IPS DF 4.7 (cell line): ENCODE measurements around the gene TAC3.
"Not testable (repeated sequence)": the region's sequence is repeated elsewhere in the genome, so short reads cannot be mapped to it uniquely, and the experiment has no call there.

Experiments used
- DNase-seq: peaks from one replicate; pipeline ENCODE4 v3.0.0-alpha.2; 2013; ENCODE audit warnings: low spot score; ENCODE audit errors: extremely low read depth

TAC3 gene

DNA sequence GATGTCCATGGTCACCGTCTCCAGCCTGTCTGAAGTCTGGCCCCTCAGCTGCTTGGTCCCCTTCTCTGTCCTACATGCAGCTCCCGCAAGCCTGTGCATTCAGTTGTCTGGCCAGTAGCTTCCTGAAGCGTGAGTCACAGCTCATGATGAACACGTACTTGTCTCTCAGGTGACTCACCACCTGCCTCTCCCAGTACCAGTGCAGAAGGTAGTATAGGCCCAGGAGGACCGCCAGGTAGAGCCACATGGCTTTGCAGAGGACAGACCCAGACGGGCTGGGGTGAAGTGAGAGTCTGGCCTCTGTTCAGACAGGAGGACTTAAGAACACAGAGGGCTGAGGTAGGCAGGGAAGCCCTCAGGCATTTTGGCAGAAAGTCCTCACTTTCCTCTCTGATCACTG, 30.6 kb downstream of the TAC3 start:
- DNase-seq = not testable (repeated sequence)

DNA sequence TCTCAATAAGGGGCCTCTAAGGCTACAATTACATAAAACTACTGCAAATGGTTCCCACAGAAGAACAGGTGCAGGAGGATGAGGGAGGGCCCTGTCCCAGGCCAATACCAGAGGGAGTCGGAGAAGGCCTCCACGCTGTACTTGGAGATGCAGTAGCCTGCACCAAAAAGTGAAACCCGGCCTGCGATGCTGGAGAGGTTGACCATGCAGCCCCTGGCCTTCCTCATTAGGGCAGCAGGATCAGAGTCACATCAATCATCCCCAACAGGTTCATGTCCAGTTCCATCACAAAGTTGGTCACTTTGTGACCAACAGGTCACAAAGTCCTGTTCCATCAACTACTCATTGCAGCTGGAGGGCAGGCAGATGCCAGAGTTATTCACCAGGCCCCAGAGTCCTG, 32.9 kb downstream of the TAC3 start:
- no peak for DNase-seq

DNA sequence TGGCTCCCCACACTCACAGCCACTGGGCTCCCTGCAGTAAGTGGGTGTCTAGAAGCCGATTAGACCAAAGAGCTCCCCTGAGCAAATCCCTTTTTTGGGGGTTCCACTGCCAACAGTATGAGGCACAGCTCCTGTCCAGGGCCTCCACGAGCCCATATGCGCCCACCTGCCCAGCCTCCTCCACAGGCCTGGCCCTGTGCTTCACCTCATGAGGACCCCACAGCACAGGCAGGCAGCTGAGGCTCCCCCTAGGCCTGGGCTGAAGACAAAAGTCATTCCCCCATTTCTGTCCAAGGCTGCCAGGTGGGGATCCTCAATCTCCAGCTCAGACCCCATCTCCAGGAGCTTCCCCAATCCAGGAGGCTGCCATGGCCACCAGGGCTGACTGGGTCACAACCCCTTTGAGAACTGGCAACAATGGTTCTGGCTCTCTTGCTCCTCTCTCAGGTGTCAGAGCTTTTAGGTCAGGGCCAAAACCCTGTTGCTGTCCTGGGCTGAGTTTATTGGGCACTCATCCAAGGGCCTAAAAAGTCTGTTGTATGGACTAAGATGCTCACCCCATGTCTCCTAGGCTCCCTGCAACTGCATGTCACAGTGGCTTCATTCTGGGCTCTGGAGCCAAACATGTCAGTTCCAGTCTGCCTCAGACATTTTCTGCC, 33.6 kb downstream of the TAC3 start:
- not testable (repeated sequence) for DNase-seq

DNA sequence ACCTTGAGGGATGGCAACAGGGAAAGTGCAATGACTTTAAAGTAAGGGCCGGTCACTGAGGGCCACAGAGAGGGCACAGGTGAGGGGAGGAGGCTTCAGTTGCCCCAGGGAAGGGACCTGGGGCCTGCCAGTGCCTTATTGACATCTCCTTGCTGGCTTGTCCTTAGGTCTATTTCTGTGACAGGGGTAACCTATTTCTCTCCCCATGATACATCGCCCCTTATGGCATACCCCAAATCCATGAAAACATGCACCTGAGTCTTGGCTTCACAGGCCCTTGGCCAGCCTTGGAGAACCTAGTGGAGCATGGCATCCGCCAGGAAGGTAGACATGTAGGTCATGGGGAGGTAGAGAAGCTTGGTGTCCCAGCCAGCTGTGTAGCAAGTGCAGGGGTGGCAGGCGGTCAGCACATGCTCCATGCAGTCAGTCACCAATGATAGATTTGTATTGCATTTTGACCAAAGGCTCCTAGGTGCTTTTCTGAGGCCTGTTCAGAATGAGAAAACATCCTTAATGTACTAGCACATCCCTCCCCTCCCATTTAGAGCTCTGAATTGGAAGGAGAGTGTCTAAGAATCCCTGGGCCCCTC, 35.3 kb downstream of the TAC3 start:
- no peak for DNase-seq

DNA sequence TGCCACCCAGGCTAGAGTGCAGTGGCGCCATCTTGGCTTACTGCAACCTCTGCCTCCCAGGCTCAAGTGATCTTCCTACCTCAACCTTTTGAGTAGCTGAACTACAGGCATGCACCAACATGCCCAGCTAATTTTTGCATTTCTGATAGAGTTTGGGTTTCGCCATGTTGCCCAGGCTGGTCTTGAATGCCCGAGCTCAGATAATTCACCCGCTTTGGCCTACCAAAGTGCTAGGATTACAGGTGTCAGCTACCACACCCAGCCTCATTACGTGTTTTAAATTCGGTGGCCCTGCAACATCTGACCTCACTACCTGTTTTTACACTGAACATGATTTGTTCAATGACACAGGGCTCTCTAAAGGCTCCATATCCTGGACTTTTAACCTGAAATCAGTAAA, 36.1 kb downstream of the TAC3 start:
- no peak for DNase-seq

DNA sequence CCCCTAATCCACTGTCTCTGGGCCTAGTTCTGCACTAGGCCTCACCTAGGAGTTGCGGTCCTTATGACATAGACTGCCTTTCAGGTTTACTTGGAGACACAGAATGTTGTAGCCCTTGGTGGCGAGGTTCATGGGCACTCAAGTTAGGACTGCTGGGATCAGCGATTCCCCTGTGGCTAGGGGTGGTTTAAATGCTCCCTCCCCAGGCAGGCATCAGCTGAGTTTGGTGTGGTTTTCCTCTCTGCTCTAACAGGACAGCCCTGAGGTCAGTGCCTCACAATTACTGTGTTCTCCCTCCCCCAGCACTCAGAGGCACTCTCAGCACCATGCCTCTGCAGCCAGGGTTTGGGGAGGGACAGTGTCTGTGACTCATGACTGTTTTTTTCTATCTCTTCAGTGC, 36.7 kb downstream of the TAC3 start:
- no peak for DNase-seq

DNA sequence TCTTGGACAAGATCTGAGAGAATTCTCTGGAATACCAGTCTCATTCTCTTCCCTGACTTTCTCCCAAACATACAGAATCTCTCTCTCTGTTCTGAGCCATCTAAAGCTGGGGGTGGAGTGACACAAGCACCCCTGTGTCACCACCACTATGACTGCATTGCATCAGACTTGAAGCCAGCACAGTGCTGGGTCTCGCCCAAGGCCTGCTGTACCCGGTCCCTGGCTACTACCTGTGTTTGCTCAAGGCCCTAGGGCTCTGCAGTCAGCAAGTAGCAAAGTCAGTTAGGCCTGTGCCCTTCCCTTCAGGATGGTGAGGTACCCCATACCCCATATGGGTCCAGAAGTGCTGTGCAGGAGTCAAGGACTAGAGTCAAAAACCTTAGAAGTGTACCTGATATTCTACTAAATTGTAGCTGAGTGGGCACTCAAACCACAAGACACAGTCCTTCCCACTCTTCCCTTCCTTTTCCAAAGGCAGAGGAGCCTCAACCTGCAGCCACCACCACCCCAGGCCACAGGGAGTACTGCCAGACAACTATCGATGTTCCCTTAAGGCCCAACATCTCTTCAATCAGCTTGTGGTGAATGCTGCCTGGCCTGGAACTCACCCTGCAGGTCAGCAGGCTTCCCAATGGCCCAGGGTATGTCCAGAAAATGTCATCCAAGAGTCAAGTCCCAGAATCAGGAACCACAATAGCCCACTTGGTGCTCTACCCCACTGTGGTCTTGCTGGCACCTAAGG, 37.8 kb downstream of the TAC3 start:
- DNase-seq = no peak

DNA sequence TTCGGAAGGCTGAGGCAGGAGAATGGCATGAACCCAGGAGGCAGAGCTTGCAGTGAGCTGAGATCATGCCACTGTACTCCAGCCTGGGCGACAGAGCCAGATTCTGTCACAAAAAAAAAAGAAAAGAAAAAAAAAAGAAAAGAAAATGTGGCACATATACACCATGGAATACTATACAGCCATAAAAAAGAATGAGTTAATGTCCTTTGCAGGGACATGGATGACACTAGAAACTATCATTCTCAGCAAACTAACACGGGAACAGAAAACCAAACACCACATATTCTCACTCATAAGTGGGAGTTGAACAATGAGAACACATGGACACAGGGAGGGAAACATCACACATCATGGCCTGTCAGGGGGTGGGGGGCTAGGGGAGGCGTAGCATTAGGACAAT, 39.0 kb downstream of the TAC3 start:
- not testable (repeated sequence) for DNase-seq

DNA sequence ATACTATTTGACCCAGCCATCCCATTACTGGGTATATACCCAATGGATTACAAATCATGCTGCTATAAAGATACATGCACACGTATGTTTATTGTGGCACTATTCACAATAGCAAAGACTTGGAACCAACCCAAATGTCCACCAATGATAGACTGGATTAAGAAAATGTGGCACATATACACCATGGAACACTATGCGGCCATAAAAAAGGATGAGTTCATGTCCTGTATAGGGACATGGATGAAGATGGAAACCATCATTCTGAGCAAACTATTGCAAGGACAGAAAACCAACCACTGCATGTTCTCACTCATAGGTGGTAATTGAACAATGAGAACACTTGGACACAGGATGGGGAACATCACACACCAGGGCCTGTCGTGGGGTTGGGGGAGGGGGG, 42.1 kb downstream of the TAC3 start:
- not testable (repeated sequence) for DNase-seq

DNA sequence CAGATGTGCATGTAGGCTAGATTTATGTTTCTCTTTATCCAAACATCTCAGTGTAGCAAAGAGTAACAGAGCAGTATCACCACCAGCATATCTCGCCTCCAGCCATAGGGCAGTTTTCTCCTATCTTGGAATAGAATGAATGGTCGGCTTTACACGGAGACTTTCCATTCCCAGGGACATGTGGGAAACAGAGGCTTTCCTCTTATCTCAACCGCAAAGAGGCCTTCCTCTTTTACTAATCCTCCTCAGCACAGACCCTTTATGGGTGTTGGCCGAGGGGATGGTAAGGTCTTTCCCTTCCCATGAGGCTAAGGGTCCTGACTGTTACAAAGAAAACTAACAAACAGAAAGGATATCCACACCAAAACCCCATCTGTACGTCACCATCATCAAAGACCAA, 47.4 kb downstream of the TAC3 start:
- DNase-seq = not testable (repeated sequence)

DNA sequence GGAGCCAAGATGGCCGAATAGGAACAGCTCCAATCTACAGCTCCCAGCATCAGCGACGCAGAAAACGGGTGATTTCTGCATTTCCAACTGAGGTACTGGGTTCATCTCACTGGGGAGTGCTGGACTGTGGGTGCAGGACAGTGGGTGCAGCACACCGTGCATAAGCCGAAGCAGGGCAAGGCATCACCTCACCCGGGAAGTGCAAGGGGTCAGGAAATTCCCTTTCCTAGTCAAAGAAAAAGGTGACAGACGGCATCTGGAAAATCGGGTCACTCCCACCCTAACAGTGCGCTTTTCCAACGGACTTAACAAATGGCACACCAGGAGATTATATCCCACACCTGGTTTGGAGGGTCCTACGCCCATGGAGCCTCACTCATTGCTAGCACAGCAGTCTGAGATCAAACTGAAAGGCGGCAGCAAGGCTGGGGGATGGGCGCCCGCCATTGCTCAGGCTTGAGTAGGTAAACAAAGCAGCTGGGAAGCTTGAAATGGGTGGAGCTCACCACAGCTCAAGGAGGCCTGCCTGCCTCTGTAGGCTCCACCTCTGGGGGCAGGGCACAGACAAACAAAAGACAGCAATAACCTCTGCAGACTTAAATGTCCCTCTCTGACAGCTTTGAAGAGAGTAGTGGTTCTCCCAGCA, 50.2 kb downstream of the TAC3 start:
- not testable (repeated sequence) for DNase-seq

DNA sequence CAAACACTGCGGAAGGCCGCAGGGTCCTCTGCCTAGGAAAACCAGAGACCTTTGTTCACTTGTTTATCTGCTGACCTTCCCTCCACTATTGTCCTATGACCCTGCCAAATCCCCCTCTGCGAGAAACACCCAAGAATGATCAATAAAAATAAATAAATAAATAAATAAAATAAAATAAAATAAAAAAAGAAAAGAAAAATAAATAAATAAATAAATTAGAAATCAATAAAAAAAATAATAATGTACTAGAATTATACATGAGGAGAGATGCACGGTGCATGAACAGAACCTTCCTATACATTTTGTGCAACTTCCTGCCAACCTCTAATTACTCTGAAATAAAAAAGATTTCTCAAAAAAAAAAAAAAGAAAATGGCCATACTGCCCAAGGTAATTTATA, 51.2 kb downstream of the TAC3 start:
- not testable (repeated sequence) for DNase-seq

DNA sequence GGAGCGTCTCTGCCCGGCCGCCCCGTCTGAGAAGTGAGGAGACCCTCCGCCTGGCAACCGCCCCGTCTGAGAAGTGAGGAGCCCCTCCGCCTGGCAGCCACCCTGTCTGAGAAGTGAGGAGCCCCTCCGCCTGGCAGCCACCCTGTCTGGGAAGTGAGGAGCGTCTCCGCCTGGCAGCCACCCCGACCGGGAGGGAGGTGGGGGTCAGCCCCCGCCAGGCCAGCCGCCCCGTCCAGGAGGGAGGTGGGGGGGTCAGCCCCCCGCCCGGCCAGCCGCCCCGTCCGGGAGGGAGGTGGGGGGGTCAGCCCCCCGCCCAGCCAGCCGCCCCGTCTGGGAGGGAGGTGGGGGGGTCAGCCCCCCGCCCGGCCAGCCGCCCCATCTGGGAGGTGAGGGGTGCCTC, 52.8 kb downstream of the TAC3 start:
- not testable (repeated sequence) for DNase-seq

DNA sequence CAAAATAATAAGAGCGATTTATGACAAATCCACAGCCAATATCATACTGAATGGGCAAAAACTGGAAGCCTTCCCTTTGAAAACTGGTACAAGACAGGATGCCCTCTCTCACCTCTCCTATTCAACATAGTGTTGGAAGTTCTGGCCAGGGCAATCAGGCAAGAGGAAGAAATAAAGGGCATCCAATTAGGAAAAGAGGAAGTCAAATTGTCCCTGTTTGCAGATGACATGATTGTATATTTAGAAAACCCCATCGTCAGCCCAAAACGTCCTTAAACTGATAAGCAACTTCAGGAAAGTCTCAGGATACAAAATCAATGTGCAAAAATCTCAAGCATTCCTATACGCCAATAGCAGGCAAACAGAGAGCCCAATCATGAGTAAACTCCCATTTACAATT, 54.1 kb downstream of the TAC3 start:
- not testable (repeated sequence) for DNase-seq
